GM21515 (cell line): ENCODE results near the gene SLC37A3.
"Not testable (repeated sequence)": the region's sequence is repeated elsewhere in the genome, so short reads cannot be mapped to it uniquely, and the experiment has no call there.

Experiments
- ATAC-seq: cut with Tn5 transposase; IDR thresholded peaks from one replicate; pipeline ENCODE4 v1.9.1; 2021; ENCODE audit not compliant: unreplicated experiment

SLC37A3 gene

GRCh38 chr7:140349144-140349771 lies 49.1 kb downstream of the SLC37A3 start:
- no peak for ATAC-seq

- no peak for ATAC-seq
Measured at GRCh38 chr7:140348161-140348849, 50.0 kb downstream of the SLC37A3 start.

GRCh38 chr7:140347218-140347617 lies 51.1 kb downstream of the SLC37A3 start:
- ATAC-seq, result no peak

GRCh38 chr7:140345426-140345825 lies 52.9 kb downstream of the SLC37A3 start:
- ATAC-seq, result no peak

- ATAC-seq, result no peak
Measured at GRCh38 chr7:140342727-140343514, 55.4 kb downstream of the SLC37A3 start.

DNA sequence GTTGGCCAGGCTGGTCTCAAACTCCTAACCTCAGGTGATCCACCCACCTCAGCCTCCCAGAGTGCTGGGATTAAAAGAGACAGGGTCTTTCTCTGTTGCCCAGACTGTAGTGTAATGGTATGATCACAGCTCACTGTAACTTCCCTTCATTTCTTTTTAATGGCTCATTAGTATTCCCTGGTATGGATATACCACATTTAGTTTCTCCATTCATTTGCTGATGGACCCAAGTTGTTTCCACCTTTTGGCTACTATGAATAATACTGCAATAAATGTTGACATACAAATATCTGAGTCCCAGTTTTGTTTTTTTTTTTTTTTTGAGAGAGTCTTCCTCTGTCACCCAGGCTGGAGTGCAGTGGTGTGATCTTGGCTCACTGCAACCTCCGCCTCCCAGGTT lies 59.4 kb downstream of the SLC37A3 start:
- ATAC-seq, result not testable (repeated sequence)

- ATAC-seq, result no peak
Measured at GRCh38 chr7:140334341-140335057, 63.8 kb downstream of the SLC37A3 start.

GRCh38 chr7:140333686-140334085 lies 64.6 kb downstream of the SLC37A3 start:
- no peak for ATAC-seq

DNA sequence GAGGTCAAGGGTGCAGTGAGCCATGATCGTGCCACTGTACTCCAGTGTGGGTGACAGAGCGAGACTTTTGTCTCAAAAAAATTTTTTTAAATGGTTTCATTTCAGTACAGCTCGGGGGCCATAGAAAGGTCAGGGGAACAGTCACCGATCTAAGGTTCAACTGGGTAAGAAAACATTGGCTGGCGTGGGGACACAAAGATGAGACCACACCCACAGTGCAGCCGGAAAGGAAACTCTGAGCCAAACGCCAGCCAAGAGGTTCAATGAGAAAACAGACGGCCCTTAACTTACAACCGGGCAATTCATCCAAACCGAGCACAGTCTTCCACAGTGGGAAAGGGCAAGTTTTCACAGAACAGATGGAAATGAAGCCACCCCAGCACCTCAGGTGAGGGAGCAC lies 65.1 kb downstream of the SLC37A3 start:
- no peak for ATAC-seq

DNA sequence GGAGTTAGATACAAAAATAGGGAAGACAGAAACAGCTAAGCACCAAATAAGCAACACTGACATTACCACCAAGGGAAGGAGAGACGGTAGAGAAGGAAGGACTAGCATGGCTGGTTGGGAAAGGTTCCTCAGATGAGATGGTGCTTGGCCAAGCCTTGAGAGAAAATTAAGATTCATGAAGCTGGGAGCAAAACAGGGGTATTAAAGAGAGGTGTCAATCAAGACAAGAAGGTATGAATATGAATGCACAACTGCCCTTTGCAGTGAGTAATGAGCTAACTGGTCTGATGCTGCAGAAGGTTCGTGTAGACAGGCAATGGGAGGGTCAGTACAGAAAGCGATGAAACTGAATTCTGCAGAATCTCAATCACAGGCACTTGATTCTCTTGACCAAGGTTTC lies 67.7 kb downstream of the SLC37A3 start:
- ATAC-seq, result no peak

- no peak for ATAC-seq
Measured at GRCh38 chr7:140330128-140330527, 68.2 kb downstream of the SLC37A3 start.

DNA sequence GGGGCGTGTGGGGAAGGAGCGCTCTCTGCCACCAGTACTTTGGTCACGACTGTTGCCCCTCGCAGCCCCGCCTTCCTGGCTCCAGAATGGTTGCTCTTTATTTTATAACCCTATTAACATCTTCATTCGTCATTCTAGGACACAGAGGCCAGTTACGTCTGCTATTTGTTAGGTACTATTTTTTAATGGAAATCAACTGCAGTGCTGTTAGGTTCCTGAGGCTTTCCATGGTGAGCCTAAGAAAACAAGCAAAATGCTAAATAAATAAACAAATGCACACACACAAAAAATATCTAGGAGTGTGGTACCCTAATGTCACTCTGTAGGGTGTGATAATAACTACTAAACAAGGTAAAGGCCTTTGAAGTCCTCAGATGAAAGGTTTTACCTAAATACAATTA lies 71.1 kb downstream of the SLC37A3 start:
- ATAC-seq, result no peak

DNA sequence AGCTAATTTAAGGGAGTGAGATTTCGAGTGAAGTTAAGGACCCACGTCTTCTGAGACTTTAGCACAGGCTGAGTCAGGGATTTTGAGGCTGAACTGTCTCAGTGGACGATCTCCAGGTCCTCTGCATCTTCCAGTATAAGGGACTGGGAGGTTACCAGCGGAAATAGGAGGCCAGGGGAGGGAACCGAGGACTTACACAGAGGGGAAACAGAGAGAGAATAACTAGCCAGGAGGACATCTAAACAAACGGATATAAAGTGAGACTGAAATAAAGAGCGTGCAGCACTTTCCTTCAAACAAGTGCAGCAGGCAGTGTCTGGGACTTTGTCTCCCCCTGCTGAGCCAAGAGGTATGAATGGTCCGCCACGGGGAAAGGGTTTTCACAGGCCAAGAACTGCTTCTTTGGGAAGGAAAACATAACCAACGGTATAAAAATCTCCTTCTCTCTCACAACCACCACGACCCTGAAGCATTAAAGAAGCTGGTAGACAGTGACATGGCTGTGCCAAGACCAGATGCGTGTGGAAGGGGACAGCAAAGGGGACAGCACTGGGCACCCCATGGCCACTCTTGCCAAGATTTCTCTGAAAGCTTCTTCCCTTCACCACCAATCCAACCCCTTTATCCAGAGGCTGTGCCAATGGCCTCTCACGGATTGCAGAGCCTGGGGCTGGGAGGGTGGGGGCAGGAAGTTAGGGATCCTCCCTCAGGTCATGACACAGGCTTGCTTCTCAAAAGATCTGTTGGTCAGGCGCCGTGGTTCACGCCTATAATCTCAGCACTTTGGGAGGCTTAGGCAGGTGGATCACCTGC lies 72.0 kb downstream of the SLC37A3 start:
- no peak for ATAC-seq

GRCh38 chr7:140325600-140325999 lies 72.7 kb downstream of the SLC37A3 start:
- no peak for ATAC-seq

DNA sequence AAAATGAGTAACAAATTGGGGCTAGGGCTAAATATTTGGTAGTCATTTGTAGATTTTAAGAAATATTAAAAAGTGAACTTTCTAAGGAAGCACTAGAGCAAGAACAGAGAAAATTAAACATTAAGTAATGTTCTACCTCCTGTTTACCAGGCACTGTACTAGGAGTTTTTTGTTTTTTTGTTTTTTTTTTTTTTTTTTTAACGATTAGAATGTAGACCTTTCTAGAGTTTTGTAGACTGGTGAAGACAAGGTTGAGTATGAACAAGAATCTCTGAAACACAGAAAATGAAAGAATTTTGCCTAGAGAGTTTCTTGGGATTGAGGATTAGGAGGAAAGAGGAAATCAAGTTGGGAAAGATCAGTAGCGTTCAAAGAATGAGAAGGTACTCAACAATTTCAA lies 73.6 kb downstream of the SLC37A3 start:
- no peak for ATAC-seq

DNA sequence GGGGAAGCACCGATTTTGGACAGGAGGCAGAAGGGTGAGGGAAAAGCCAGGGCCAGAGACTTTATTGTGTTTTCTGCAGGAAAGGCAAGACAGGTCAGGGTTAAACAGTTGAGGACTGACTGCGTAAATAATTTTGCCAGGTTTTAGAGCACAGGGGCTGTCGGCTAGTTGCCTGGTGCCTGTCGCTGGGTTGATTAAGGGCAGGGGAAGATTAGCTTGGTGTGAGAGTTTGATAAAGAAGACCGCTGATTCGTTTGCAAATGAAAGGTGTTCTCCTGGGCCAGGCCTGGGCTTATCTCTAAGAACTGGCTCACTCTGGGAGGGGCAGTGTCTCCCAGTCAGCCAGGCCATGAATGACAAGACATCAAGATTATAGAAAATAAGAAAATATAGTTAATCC lies 75.6 kb downstream of the SLC37A3 start:
- ATAC-seq, result no peak

- not testable (repeated sequence) for ATAC-seq
Measured at GRCh38 chr7:140320078-140320477, 78.3 kb downstream of the SLC37A3 start.

GRCh38 chr7:140317999-140318398 lies 80.3 kb downstream of the SLC37A3 start:
- ATAC-seq, result no peak

GRCh38 chr7:140317597-140317996 lies 80.7 kb downstream of the SLC37A3 start:
- ATAC-seq, result no peak

DNA sequence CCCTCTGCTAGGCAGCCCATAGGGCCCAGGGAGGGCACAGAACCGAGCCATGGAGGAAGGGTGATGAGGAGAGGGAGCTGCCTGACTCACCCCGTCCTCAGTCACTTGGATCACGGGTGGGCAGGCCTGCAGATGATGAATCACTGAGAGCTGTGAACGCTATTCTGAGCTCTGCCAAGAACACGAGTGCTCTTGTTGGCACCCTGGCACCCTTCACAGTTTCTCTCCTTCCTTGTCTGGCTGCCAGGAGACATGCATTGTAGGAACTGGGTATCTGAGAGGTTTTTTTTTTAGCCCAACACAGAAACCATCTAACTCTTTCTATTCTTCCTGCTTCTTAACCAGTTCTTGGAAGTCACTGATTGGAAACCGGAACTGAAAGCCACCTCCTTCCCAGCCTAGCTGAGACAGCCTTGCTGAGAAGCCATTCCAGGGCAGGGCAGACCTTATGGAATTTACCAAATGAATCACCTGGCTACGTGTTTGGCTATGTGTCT lies 82.1 kb downstream of the SLC37A3 start:
- ATAC-seq, result no peak
